HCT116 (cell line): ENCODE results near the gene LAYN.

ENCODE experiments used
- ATF3 ChIP-seq: IDR thresholded peaks from 2 replicates; pipeline ENCODE4 v1.6.1; 2012
- CTCF ChIP-seq, 3 experiments: fragments of 200-600 bp in 1 of 3; sonication (generic) in 1 of 3; IDR thresholded peaks in 2 of 3; conservative IDR thresholded peaks in 1 of 3; 2 replicates each; pipeline ENCODE4 v1.5.1; 2012 to 2017; ENCODE audit warnings: low read depth in 2 of 3, low read length in 2 of 3, antibody characterized with exemption in 1 of 3, borderline replicate concordance in 1 of 3, control low read depth in 1 of 3, mild to moderate bottlenecking in 1 of 3, mixed read lengths in 1 of 3, mixed run types in 1 of 3, moderate library complexity in 1 of 3; ENCODE audit not compliant: insufficient read depth in 1 of 3
- ELF1 ChIP-seq: IDR thresholded peaks from 2 replicates; pipeline ENCODE4 v1.6.1; 2012; ENCODE audit warnings: low read depth, borderline replicate concordance
- EZH2 ChIP-seq: fragments of 200-600 bp; sonication (generic); IDR thresholded peaks from 2 replicates; pipeline ENCODE4 v1.6.1; 2017; ENCODE audit warnings: antibody characterized with exemption, mixed run types
- EZH2phosphoT487 ChIP-seq: fragments of 200-600 bp; IDR thresholded peaks from 2 replicates; pipeline ENCODE4 v1.6.1; 2018; ENCODE audit warnings: antibody characterized with exemption, borderline replicate concordance
- FOSL1 ChIP-seq: IDR thresholded peaks from 2 replicates; pipeline ENCODE4 v1.6.1; 2012; ENCODE audit warnings: low read depth
- JUND ChIP-seq: IDR thresholded peaks from 2 replicates; pipeline ENCODE4 v1.6.1; 2012
- POLR2AphosphoS5 ChIP-seq: IDR thresholded peaks from 2 replicates; pipeline ENCODE4 v1.6.1; 2011; ENCODE audit warnings: mild to moderate bottlenecking, low read depth, low read length, moderate library complexity
- SIN3A ChIP-seq: IDR thresholded peaks from 2 replicates; pipeline ENCODE4 v1.6.1; 2012; ENCODE audit warnings: low read depth
- YY1 ChIP-seq: IDR thresholded peaks from 2 replicates; pipeline ENCODE4 v1.6.1; 2011; ENCODE audit warnings: low read length, low read depth, moderate library complexity, mild to moderate bottlenecking; ENCODE audit not compliant: insufficient replicate concordance; ENCODE audit errors: extremely low read depth
- ZFX ChIP-seq: fragments of 450-650 bp; IDR thresholded peaks from 2 replicates; pipeline ENCODE4 v1.6.1; 2017
- ZNF274 ChIP-seq: fragments of 200-500 bp; sonication (Bioruptor generic); IDR thresholded peaks from 2 replicates; pipeline ENCODE4 v1.6.1; 2014; ENCODE audit warnings: mild to moderate bottlenecking, low read depth, low read length, inconsistent platforms

- TF ChIP-seq ZNF274 = no peak
- TF ChIP-seq ATF3 = no peak
- TF ChIP-seq ZFX = no peak
- no peak for TF ChIP-seq FOSL1
- no peak for TF ChIP-seq CTCF (IDR thresholded peaks at IDR 0.05 in 2 of 3, conservative IDR thresholded peaks at IDR 0.05 in 1 of 3; ENCODE audit: borderline replicate concordance in 1 of 3, insufficient read depth in 1 of 3, low read depth in 2 of 3, low read length in 2 of 3)
- TF ChIP-seq SIN3A = no peak
- no peak for TF ChIP-seq POLR2AphosphoS5
- no peak for TF ChIP-seq ELF1
- no peak for TF ChIP-seq YY1
- TF ChIP-seq JUND = no peak
- no peak for TF ChIP-seq EZH2phosphoT487
- TF ChIP-seq EZH2 = no peak
Observed at GRCh38 chr11:111592491-111592890, 52.0 kb downstream of the LAYN start.
